ENCODE measurements around the gene TIAM1. TPM values are rescaled to one million over a fixed set of nuclear protein-coding genes. Genes with fewer than 3 reads are reported as not detected.
A peak's percentile ranks its signal among the peaks of the same experiment; 100 is the strongest.

The TIAM1 gene, protein sequence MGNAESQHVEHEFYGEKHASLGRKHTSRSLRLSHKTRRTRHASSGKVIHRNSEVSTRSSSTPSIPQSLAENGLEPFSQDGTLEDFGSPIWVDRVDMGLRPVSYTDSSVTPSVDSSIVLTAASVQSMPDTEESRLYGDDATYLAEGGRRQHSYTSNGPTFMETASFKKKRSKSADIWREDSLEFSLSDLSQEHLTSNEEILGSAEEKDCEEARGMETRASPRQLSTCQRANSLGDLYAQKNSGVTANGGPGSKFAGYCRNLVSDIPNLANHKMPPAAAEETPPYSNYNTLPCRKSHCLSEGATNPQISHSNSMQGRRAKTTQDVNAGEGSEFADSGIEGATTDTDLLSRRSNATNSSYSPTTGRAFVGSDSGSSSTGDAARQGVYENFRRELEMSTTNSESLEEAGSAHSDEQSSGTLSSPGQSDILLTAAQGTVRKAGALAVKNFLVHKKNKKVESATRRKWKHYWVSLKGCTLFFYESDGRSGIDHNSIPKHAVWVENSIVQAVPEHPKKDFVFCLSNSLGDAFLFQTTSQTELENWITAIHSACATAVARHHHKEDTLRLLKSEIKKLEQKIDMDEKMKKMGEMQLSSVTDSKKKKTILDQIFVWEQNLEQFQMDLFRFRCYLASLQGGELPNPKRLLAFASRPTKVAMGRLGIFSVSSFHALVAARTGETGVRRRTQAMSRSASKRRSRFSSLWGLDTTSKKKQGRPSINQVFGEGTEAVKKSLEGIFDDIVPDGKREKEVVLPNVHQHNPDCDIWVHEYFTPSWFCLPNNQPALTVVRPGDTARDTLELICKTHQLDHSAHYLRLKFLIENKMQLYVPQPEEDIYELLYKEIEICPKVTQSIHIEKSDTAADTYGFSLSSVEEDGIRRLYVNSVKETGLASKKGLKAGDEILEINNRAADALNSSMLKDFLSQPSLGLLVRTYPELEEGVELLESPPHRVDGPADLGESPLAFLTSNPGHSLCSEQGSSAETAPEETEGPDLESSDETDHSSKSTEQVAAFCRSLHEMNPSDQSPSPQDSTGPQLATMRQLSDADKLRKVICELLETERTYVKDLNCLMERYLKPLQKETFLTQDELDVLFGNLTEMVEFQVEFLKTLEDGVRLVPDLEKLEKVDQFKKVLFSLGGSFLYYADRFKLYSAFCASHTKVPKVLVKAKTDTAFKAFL (N-terminal part only)
- polyA plus RNA-seq (ENCODE audit: insufficient read length in 4 of 4) = 10 to 100 TPM in 3 of 4 donors, 1 to 10 TPM in 1; 9.4 to 17.1 (median 13.3) TPM

DNA sequence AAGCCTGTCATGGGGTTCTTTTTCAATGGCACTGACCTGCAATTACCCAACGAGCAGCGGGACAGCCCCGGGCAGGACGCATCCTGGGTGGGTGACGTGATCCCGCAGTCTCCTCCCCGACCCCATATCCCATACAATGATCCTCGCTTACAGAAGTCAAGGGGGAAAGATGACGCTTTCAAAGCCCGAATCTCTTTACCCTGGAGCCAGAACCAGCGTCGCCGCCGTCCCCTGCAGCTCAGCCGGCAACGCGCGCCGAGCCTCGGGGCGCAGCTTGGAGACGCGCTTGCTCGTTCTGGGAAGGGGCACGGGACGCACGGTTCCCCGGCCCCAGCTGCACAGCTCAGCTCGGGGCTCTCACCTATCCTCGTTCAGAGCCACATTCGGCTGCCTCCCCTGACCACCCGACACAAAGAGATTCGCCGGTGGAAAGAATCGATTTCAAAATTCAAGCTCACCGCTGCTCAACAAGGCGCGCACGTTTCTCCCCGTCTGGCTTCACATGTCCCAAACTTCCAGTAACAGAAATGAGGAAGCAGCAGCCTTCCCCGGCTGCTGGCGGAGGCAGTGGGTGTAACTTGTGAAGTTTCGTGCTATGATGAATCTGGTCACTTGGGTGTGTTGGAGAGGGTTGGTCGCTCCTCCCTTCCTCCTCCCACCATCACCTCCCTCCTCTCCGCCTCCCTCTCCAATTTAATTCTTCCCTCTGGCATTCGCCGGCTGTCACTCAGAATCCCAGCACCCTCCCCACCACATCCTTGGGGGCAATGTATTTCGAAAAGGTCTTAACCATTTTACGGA lies at the start of gene TIAM1:
Gene TIAM1, minus strand, starts transcription at position 582 of the 801 bp plus-strand sequence. CDS start 77,289 bp downstream, outside the sequence.
- DNase-seq (ENCODE audit: low read depth in 4 of 4, low spot score in 2 of 4) = peak in 3 of 4 donors; percentile 37 to 49 (median 48)

GRCh38 chr21:31387560-31388186 lies 43.6 kb upstream of the TIAM1 start:
- no peak for DNase-seq (ENCODE audit: low read depth in 4 of 4, low spot score in 2 of 4)

- DNase-seq (ENCODE audit: low read depth in 4 of 4, low spot score in 2 of 4) = no peak
Measured at GRCh38 chr21:31386006-31386405, 41.9 kb upstream of the TIAM1 start.

DNA sequence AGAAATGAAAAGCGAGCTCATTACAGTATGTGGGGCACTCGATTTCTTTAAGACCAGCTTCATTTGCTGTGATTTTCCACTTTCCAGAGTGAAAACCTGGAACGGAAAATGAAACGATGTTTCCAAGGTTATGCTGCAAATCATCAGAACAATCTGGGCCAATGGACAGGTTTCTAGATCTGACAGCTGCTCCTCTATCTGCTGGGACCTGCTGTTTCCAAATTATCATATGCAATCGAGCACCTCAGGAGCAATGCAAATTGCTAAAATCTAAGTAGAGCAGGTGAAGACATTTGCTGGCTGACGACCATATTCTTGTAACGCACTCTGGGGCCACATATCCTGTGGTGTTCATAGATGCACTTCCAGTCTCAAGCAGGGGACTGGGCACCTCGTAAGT lies 39.7 kb upstream of the TIAM1 start:
- DNase-seq (ENCODE audit: low read depth in 4 of 4, low spot score in 2 of 4) = no peak

GRCh38 chr21:31382060-31382459 lies 38.0 kb upstream of the TIAM1 start:
- no peak for DNase-seq (ENCODE audit: low read depth in 4 of 4, low spot score in 2 of 4)

GRCh38 chr21:31376301-31376700 lies 32.2 kb upstream of the TIAM1 start:
- DNase-seq (ENCODE audit: low read depth in 4 of 4, low spot score in 2 of 4) = no peak

GRCh38 chr21:31374395-31374794 lies 30.3 kb upstream of the TIAM1 start:
- no peak for DNase-seq (ENCODE audit: low read depth in 4 of 4, low spot score in 2 of 4)

DNA sequence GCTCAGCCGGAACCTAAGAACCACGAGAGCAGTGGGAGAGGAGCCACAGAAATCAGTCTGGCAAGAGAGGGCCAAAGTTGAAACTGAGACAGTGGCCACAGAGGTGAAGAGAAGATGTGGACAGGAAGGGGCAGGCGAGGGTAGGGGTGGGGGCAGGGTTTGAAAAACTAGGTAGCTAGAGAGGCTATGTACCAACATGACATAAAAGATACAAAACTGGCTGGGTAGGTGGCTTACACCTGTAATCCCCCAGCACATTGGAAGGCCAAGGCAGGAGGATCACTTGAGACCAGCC lies 28.4 kb upstream of the TIAM1 start:
- DNase-seq (ENCODE audit: low read depth in 4 of 4, low spot score in 2 of 4) = no peak

DNA sequence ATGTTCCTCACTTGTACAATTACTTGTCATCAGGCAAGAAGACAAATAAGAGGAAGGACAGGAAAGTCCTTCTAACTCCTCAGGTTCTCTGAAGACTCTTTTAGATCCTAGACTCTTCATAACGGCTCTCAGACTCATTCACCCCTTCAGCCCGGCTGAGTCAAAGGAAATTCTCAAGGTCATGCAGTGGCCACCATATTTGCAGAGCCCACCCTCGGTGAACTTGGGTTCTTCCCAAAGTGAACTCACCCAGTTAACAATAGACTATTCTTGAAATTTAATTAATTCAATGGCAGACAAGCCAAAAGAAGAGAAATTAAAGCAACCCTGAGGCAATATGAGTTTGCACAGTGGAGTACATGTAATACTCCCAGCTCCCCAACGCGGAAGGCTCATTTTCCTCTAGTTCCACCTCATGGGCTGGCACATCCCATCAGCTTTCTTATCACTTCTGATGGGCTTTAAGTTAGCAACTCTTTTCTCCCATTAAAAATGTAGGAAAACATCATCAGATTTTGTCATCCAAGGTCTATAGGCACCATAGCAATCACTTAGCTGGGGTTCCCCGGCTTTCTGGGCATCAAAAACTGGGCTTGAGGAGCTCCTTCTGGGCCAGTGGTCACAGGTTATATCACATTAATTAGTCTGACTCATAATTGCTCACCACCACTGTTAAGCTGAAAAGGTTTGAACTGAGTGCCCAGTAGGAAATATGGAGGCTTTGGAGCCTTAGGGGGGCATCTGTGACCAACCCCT lies 27.8 kb upstream of the TIAM1 start:
- no peak for DNase-seq (ENCODE audit: low read depth in 4 of 4, low spot score in 2 of 4)

DNA sequence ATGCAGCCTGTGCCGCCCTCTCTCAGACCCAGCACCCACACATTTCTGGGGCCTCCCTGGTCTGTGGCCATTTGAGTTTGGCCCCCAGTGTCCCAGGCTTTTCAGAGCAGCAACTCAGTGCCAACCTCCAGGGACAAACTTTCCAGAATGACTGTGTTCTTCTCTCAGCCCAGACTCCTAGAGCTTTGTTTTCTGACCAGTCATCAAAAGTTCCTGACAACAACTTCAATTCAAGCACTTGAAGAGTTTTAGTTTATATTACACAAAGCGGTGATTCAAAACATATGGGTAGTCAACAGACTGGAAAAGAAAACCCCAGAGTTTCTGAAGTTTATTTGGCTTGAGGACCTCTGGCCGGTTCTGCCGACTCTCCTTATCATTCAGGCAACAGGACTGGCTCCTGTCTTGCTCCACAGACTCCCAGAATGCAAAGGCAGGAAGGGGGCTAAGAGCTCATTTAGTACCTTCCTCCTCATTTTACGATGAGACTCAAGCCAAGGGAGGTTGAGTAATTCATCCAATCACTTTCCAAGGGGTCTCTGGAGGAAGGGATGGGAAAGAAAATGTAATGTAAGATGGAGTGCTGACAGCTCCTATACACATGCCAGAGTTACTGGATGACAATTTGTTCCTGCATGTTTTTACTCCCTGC lies 27.0 kb upstream of the TIAM1 start:
- DNase-seq (ENCODE audit: low read depth in 4 of 4, low spot score in 2 of 4) = no peak

DNA sequence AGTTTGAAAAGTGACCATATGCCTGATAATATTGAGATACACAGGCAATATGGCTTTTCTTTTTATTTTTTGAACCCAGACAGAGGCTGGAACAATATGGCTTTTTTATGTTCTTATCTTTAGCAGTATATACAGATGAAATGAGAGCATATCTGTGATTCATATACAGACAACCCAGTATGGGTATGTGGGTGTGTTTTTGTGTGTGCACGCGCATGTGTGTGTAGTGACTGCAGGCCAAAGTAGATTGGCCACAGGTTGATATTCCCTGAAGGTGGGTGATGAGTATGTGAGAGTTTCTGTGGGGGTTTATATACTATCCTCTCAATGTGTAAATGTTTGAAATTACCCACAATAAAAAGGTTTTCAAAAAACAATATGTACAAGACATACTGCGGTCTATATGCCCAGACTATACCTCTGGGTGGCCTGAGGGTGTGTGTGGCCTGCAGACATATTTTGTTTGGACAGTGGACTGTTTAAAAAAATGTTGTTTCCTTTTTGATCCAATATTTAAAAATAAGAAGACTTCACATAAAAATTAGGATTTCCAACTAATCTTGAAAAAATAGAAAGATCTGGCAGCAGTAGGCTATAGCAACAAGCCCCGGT lies 26.3 kb upstream of the TIAM1 start:
- DNase-seq (ENCODE audit: low read depth in 4 of 4, low spot score in 2 of 4) = no peak

DNA sequence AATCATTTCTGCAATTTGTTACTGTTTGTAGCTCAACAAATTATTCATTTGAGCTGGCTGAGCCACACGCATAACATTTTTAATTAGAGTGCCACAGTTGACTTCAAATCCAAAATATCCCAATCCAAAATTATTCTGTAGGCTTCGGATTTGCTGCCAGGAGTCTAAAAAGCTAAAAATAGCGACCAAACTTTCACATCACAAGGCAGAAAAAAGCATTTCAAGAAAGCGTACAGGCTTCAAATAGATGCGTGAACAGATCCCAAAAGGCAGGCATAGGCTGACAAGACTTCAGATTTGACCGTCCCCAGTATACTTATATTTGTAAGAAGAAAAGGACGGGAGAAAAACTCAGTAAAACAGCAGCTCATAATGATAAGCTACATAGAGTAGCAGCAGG lies 24.3 kb upstream of the TIAM1 start:
- DNase-seq (ENCODE audit: low read depth in 4 of 4, low spot score in 2 of 4) = no peak

DNA sequence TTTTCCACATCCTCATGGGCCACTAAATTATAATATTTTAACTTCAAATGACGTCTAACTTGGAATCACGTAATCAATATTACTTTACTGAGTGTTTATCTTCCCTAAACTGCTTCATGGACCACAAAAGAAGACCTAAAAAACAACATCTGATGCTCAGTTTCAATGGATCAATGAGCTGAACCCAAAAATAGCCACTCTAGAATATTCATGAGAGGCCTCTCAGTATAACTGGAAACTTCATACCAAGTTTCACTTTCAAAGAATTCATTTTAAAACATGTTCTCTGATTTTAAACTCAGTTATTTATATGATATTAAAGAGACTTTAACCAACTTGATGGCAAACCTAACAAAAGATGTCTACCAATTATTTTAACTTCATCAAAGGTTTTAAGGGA lies 23.7 kb upstream of the TIAM1 start:
- DNase-seq (ENCODE audit: low read depth in 4 of 4, low spot score in 2 of 4) = no peak

GRCh38 chr21:31366825-31367224 lies 22.8 kb upstream of the TIAM1 start:
- no peak for DNase-seq (ENCODE audit: low read depth in 4 of 4, low spot score in 2 of 4)

DNA sequence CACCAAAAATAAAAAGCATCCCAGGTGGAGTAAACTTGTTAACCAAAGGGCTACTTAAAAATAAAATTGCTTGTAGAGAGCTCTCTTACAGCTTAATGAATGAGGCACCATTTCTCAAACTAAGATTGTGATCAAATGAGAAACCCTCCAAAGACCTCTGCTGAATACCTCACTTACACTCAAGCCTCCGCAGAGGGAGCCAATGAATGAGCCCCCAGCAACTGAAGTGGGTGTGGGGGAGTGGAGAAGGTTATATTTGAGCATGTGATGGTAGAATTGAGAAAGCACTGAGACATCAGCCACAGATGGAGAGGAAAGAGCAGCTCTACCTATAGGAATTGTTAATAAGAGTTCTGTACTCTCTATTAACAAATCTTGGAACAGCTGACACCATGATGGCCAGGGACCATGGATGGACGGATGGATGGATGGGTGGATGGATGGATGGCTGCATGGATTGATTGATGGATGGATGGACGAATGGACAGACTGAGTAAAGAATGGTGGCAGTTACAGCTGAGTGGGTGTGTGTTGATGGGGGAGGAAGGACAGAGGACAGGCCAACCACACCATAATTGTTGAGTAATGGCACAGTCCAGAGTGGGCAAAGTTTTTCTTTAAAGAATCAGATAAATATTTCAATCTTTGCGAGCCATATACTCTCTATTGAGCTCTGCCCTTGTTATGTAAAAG lies 20.3 kb upstream of the TIAM1 start:
- no peak for DNase-seq (ENCODE audit: low read depth in 4 of 4, low spot score in 2 of 4)

- no peak for DNase-seq (ENCODE audit: low read depth in 4 of 4, low spot score in 2 of 4)
Measured at GRCh38 chr21:31363720-31364119, 19.7 kb upstream of the TIAM1 start.

- DNase-seq (ENCODE audit: low read depth in 4 of 4, low spot score in 2 of 4) = no peak
Measured at GRCh38 chr21:31360717-31361116, 16.7 kb upstream of the TIAM1 start.

DNA sequence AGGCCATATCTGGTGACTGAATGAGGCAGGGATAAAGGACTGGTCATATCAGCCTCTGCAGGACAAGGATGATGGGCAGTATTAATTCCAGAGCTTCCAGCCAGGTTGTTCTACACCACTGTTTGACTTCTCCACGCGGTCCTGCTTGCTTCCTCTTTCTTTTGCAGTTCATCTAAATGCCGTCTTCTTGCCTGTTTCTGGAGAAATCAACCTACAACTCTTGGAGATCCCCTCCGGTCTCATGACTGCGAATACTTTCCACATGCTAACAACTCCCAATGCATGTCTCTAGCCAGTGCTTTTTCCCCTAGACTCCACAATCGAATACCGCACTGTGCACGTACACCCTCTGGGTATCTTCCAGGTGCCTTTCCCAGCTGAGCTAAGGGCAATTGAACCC lies 14.1 kb upstream of the TIAM1 start:
- DNase-seq (ENCODE audit: low read depth in 4 of 4, low spot score in 2 of 4) = no peak
